Effector memory CD4-positive, alpha-beta T cell (primary cell): ENCODE measurements around the gene UBE2J2.
A peak's percentile ranks its signal among the peaks of the same experiment; 100 is the strongest.

ENCODE experiments used
- DNase-seq, 3 donors: peaks; one replicate each; pipeline ENCODE4 v3.0.0-alpha.2; 2020
- H3K27ac ChIP-seq: 2 replicates; pipeline ENCODE4 v1.7.0; 2013; ENCODE audit warnings: mild to moderate bottlenecking, low read length, moderate library complexity; ENCODE audit not compliant: insufficient read depth, poor library complexity, severe bottlenecking
- H3K27me3 ChIP-seq: replicated peaks from 2 replicates; pipeline ENCODE4 v1.7.0; 2013; ENCODE audit warnings: mild to moderate bottlenecking, low read length; ENCODE audit not compliant: insufficient read depth, control insufficient read depth, poor library complexity, severe bottlenecking
- H3K36me3 ChIP-seq: 2 replicates; pipeline ENCODE4 v1.7.0; 2013; ENCODE audit warnings: mild to moderate bottlenecking, low read length, moderate library complexity; ENCODE audit not compliant: control insufficient read depth, insufficient read depth
- H3K4me1 ChIP-seq: 2 replicates; pipeline ENCODE4 v1.7.0; 2013; ENCODE audit warnings: low read length, mild to moderate bottlenecking; ENCODE audit not compliant: control insufficient read depth, insufficient read depth, poor library complexity, severe bottlenecking
- H3K4me3 ChIP-seq: 2 replicates; pipeline ENCODE4 v1.7.0; 2013; ENCODE audit warnings: low read length, low read depth, mild to moderate bottlenecking; ENCODE audit not compliant: insufficient read depth, poor library complexity, severe bottlenecking
- H3K9me3 ChIP-seq: 2 replicates; pipeline ENCODE4 v1.7.0; 2013; ENCODE audit warnings: mild to moderate bottlenecking, low read length, moderate library complexity; ENCODE audit not compliant: control insufficient read depth

UBE2J2 gene

DNA sequence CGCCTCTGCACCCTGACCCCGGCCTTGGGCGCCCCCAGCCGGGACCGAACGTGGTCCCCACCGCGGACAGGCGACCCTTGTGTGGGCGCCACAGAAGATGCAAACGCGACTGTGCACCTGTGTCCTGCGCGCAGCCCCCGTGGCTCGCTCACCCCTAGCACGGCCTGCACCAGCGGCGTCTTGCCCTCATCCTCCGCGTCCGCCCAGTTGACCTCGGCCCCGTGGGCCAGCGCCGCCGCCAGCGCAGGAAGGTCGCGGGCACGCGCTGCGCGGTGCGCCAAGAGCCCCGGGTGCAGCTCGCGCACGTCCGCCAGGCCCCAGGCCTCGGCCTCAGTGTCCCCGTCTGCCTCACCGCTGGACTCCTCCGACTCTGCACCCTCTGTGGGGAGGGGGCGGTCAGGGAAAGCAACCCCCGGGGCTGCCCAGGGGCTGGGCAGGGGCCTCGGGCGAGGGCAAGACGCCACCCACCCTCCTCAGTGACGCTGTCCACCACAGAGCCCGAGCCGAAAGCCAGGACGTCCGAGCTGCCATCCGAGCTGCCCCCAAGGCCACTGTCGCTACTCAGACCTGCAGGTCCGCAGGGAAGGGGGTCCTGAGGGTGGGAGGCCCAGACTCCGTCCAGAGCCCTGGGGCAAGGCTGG, 20.7 kb upstream of the UBE2J2 start:
- Histone ChIP-seq H3K4me1 (no peaks in the 10 kb centered on the region), H3K36me3 (no peaks in the 10 kb centered on the region), H3K27ac (no peak overlapping the region), H3K27me3 (no peaks in the 10 kb centered on the region), H3K4me3 (no peak overlapping the region), H3K9me3 (no peaks in the 10 kb centered on the region)
- DNase-seq = no peak

DNA sequence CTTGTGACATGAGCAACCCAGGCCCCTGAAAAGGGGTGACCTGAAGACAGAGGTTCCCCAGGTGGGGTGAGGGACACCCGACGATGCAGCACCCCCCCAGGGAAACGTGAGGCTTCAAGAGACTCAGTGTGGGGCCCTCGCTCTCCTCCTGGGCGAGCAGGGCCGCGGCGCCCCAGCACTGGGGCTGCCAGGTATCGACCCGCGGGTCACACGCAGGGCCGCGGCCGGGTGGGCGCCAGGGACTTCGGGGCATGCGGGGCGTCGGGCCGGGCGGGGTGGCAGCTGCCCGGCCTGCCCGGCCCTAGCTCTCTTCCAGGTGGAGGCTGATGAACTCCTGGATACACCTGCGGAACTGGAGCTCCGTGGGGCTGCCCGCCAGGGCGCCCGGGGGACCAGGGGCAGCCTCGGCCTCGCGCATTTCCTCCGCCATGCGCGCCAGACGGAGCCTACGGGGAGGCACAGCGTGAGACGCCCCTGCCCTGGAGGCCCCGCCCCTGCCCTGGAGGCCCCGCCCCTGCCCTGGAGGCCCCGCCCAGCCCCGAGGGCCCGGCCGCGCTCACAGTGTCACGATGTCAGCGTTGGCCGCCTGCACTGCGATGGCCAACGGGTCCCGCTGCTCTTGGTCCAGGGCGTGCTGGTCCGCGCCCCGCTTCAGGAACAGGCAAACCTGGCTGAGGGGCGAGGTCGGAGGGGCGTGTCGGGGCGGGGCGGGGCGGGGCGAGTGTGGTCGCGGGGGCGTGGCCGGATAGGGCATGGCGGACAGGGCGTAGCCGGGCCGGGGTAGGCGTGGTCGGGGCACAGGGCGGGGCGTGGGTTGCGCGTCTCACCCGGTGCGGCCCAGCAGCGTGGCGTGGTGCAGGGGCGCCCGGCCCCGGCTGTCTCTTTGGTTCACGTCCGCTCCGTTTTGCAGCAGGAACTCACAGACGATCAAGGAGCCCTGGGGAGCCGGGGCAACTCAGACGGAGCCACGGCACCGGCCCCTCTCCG, 19.9 kb upstream of the UBE2J2 start:
- H3K4me1 ChIP-seq = no peaks in the 10 kb centered on the region
- no peaks in the 10 kb centered on the region for H3K36me3 ChIP-seq
- no peak overlapping the region for H3K4me3 ChIP-seq
- no peak for DNase-seq
- no peak overlapping the region for H3K27ac ChIP-seq
- no peaks in the 10 kb centered on the region for H3K9me3 ChIP-seq
- H3K27me3 ChIP-seq = no peaks in the 10 kb centered on the region

DNA sequence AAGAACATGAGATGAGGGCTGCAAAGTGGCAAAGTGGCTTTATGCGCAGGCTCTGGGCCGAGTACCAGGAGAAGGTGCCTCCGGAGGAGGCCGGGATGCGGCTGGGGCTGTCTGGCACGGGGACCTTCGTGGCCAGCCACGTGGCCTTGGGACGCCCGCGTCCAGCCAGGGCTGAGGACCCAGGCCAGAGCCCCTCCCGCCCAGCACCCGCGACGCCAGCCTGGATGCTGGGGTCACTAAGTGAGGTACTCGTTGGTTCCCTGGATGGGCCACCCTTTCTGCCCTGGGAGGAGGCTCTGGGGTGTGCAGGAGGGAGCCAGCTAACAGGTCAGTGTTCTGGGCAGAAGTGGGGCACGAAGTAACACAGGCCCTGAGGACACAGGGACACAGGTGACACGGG, 19.2 kb upstream of the UBE2J2 start:
- H3K9me3 ChIP-seq = no peaks in the 10 kb centered on the region
- no peak overlapping the region for H3K27ac ChIP-seq
- H3K4me1 ChIP-seq = no peaks in the 10 kb centered on the region
- H3K4me3 ChIP-seq = no peak overlapping the region
- H3K27me3 ChIP-seq = no peaks in the 10 kb centered on the region
- no peak for DNase-seq
- no peaks in the 10 kb centered on the region for H3K36me3 ChIP-seq

DNA sequence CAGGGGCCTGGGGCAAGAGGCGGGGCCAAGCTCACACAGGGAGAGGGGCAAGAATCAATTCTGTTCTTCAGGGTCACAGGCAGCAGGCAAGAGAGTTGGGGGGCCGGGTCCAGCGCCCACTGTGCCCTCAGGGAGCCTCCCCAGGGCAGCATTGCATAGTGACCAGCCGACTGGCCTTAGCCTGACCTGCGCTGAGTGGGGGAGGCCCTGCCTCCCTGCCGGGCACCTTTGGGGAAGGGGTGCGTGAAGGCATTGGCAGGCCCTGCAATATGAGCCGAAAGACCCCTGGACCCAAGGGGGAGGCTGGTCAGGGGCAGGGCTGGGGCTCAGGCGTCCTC, 18.8 kb upstream of the UBE2J2 start:
- DNase-seq = no peak
- H3K27me3 ChIP-seq = no peaks in the 10 kb centered on the region
- H3K27ac ChIP-seq = no peak overlapping the region
- no peaks in the 10 kb centered on the region for H3K36me3 ChIP-seq
- no peak overlapping the region for H3K4me3 ChIP-seq
- no peaks in the 10 kb centered on the region for H3K4me1 ChIP-seq
- no peaks in the 10 kb centered on the region for H3K9me3 ChIP-seq

DNA sequence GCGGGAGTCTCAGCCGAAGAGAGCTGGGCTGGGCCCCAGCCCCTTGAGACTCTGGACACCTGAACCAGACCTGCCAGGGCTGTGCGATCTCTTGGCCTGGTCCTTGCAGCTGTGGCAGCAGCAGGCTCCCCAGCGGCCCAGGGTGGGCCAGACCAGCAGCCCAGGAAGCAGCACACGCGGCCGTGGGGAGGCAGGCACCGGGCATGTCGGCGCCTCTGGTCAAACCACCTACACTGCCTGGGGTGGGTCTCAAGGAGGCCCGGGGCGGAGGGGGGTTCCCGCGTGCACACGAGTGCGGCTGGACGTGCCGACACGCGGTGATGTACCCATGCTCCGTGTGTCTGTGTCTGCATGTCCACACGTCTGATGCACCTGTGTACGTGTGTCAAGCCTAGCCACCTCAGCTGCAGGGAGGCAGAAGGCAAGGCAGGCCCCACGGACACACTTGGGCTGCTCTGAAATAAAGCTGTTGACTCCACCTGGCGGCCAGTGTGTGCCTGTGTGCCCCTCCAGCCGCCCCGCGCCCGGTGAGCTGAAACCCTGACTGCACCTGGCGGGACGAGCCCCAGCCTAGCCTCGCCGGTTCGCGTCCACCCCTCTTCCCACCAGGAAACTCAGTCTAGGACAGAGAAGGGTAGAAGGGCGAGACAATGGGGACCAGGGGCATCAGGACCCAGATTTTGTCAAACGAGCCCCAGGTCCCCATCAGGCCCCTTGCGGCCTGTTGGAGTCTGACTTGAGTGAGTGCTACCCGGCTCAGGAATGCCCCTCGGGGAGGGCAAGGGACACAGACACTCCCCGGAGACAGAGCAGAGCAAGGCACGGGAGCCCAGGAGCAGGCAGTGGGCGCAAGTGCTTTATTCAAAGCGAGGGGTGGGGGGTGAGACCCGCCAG, 18.1 kb upstream of the UBE2J2 start:
- peak; percentile 24 to 48 (median 36) for DNase-seq

DNA sequence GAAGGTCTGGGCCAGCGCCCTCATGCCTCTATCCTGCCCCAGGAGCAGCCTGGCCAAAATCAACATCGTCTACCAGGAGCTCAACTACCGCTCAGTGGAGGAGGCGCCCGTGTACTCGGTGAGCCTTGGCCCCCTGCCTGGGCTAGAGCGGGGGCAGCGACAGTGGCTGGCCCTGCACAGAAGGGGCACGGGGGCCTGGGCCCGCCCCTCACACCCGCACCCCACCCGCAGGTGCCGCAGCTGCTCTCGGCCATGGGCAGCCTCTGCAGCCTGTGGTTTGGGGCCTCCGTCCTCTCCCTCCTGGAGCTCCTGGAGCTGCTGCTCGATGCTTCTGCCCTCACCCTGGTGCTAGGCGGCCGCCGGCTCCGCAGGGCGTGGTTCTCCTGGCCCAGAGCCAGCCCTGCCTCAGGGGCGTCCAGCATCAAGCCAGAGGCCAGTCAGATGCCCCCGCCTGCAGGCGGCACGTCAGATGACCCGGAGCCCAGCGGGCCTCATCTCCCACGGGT, 17.4 kb upstream of the UBE2J2 start:
- Histone ChIP-seq H3K4me3 (no peak overlapping the region), H3K9me3 (no peaks in the 10 kb centered on the region), H3K27ac (no peak overlapping the region), H3K36me3 (no peaks in the 10 kb centered on the region), H3K4me1 (no peaks in the 10 kb centered on the region), H3K27me3 (no peaks in the 10 kb centered on the region)
- no peak for DNase-seq

More for the DNA sequence above, 18.1 kb upstream of the UBE2J2 start:
- no peaks in the 10 kb centered on the region for H3K27me3 ChIP-seq
- no peaks in the 10 kb centered on the region for H3K36me3 ChIP-seq
- H3K27ac ChIP-seq = no peak overlapping the region
- H3K4me3 ChIP-seq = no peak overlapping the region
- no peaks in the 10 kb centered on the region for H3K9me3 ChIP-seq
- H3K4me1 ChIP-seq = no peaks in the 10 kb centered on the region

DNA sequence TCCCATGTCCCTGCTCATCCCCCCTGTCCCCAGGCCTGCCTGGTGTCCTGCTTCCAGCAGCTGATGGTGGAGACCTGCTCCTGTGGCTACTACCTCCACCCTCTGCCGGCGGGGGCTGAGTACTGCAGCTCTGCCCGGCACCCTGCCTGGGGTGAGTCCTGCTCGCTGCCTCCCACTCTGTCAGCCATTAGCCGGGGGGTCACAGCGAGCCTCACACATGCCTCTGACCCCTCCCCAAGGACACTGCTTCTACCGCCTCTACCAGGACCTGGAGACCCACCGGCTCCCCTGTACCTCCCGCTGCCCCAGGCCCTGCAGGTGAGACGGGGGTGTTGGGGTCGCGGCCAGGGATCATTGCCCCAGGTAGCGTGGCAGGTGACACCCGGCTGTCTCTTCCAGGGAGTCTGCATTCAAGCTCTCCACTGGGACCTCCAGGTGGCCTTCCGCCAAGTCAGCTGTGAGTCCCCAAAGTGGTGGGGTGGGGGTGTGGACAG, 16.6 kb upstream of the UBE2J2 start:
- Histone ChIP-seq H3K36me3 (no peaks in the 10 kb centered on the region), H3K27ac (no peak overlapping the region), H3K27me3 (no peaks in the 10 kb centered on the region), H3K9me3 (no peaks in the 10 kb centered on the region), H3K4me1 (no peaks in the 10 kb centered on the region), H3K4me3 (no peak overlapping the region)
- DNase-seq = peak in 2 of 3 donors; percentile 23 to 52

DNA sequence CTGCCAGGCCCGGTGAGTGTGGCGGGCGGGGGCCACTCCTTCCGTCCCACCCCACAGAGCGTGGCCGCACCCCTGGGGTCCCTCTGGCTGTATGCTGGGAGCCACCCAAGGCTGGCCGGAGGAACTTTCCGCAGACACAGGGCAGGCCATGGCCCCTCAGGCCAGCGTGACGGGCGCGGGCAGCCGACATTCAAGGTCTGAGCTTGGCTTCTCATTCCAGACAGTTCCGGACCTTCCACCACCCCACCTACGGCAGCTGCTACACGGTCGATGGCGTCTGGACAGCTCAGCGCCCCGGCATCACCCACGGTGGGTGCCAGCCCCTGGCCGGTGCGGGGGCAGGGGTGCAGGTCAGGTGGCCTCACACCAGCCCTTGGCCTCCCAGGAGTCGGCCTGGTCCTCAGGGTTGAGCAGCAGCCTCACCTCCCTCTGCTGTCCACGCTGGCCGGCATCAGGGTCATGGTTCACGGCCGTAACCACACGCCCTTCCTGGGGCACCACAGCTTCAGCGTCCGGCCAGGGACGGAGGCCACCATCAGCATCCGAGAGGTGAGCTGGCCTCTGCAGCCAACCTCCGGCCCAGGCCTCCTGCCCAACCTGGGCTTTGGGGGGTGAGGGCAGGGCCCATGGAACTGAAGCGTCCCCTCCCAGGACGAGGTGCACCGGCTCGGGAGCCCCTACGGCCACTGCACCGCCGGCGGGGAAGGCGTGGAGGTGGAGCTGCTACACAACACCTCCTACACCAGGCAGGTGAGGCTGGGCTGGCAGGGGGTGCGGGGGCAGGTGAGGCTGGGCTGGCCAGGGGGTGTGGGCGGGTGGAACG, 13.8 kb upstream of the UBE2J2 start:
- H3K4me1 ChIP-seq = no peaks in the 10 kb centered on the region

More for the DNA sequence above, 13.8 kb upstream of the UBE2J2 start:
- Histone ChIP-seq H3K4me3 (no peak overlapping the region), H3K27ac (no peak overlapping the region), H3K9me3 (no peaks in the 10 kb centered on the region), H3K27me3 (no peaks in the 10 kb centered on the region), H3K36me3 (no peaks in the 10 kb centered on the region)
- DNase-seq = no peak
